GM12875 (cell line): ENCODE results near the gene SBNO1.
"Not testable (repeated sequence)": the region's sequence is repeated elsewhere in the genome, so short reads cannot be mapped to it uniquely, and the experiment has no call there.

Experiments
- H3K4me3 ChIP-seq: one replicate; pipeline ENCODE4 v1.5.1; 2011; ENCODE audit warnings: low read depth, low read length, control low read depth
- TF ChIP-seq, protein P1 (sequence below): IDR thresholded peaks from 2 replicates; pipeline ENCODE4 v1.5.1; 2011; ENCODE audit warnings: low read depth, mild to moderate bottlenecking, control low read depth, inconsistent platforms, low read length, moderate library complexity, borderline replicate concordance; ENCODE audit not compliant: insufficient read depth

The SBNO1 gene

GRCh38 chr12:123329799-123330198, 34.8 kb downstream of the SBNO1 start:
- H3K4me3 ChIP-seq, result no peak overlapping the region
- TF ChIP-seq, protein P1, sequence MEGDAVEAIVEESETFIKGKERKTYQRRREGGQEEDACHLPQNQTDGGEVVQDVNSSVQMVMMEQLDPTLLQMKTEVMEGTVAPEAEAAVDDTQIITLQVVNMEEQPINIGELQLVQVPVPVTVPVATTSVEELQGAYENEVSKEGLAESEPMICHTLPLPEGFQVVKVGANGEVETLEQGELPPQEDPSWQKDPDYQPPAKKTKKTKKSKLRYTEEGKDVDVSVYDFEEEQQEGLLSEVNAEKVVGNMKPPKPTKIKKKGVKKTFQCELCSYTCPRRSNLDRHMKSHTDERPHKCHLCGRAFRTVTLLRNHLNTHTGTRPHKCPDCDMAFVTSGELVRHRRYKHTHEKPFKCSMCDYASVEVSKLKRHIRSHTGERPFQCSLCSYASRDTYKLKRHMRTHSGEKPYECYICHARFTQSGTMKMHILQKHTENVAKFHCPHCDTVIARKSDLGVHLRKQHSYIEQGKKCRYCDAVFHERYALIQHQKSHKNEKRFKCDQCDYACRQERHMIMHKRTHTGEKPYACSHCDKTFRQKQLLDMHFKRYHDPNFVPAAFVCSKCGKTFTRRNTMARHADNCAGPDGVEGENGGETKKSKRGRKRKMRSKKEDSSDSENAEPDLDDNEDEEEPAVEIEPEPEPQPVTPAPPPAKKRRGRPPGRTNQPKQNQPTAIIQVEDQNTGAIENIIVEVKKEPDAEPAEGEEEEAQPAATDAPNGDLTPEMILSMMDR, result no peak

GRCh38 chr12:123319826-123320225, 44.8 kb downstream of the SBNO1 start:
- TF ChIP-seq, protein P1, result no peak
- H3K4me3 ChIP-seq, result no peak overlapping the region

- TF ChIP-seq, protein P1, result no peak
- H3K4me3 ChIP-seq, result no peak overlapping the region
These were observed 45.4 kb downstream of the SBNO1 start for GRCh38 chr12:123319273-123319672.

- H3K4me3 ChIP-seq, result not testable (repeated sequence)
These were observed 51.6 kb downstream of the SBNO1 start for GRCh38 chr12:123313046-123313445.

DNA sequence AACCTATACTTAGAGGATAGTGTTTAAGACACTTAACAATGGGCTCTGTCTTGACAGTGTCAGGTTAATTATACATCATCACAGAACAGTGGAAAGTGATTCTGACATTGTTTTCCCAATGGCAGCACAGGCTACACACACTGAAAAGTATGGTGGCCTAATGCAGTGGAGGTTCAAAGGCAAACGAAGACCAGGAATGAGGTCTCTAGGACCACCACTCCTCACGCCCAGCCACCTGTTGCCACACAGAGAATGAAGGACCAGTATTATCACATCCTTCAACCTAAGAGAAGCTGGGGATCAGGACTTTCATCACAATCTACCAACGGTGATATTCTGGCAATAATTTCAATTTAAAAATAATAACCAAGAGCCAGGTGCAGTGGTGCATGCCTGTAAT, 58.4 kb downstream of the SBNO1 start:
- no peak overlapping the region for H3K4me3 ChIP-seq
- TF ChIP-seq, protein P1, result no peak

DNA sequence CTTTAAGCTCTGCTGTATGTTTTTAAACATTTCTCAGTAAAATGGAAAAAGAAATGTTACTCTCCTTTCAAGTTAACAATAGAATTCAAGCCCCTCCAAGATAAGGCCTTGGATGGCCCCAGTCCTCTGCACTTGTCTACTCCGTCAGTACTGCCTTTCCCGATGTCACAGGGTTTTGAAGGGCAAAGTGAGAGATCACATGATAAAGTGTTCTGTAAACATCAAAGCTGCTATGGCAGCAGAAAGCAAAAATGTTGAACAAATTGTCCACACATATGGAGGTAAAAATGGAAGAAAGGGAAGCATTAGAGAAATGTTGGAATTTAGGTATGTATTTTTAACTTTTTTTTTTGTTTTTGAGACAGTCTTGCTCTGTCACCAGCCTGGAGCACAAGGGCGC, 59.5 kb downstream of the SBNO1 start:
- H3K4me3 ChIP-seq, result no peak overlapping the region
- TF ChIP-seq, protein P1, result no peak

- H3K4me3 ChIP-seq, result no peak overlapping the region
- TF ChIP-seq, protein P1, result no peak
These were observed 71.4 kb downstream of the SBNO1 start for GRCh38 chr12:123293178-123293760.

DNA sequence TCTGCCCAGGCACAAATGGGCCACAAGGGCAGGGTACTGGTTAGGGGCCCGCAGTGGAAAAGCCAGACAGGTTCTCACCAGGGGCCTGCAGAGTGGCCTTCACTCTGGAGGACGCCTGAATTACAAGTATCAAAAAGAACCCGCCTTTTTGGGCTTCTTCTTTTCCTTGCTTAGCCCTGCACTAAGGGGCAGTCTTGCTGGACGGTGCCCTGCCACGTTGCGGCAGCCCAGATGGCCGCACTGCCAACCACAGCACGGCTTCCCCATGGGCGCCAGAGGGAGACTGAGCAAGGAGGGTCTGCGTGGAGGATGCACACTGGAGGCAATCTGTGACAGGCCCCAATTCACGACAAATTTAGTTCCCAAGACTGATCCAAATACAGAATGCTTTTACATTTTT, 74.7 kb downstream of the SBNO1 start:
- TF ChIP-seq, protein P1, result no peak
- H3K4me3 ChIP-seq, result no peak overlapping the region
